ENCODE measurements around the gene EPB41L5. TPM values are rescaled to one million over a fixed set of nuclear protein-coding genes. Genes with fewer than 3 reads are reported as not detected.
A peak's percentile ranks its signal among the peaks of the same experiment; 100 is the strongest.
"Not testable (repeated sequence)": the region's sequence is repeated elsewhere in the genome, so short reads cannot be mapped to it uniquely, and the experiment has no call there.

The EPB41L5 gene
- total RNA-seq, 1 donor from 2014 or later: 78.0 TPM

DNA sequence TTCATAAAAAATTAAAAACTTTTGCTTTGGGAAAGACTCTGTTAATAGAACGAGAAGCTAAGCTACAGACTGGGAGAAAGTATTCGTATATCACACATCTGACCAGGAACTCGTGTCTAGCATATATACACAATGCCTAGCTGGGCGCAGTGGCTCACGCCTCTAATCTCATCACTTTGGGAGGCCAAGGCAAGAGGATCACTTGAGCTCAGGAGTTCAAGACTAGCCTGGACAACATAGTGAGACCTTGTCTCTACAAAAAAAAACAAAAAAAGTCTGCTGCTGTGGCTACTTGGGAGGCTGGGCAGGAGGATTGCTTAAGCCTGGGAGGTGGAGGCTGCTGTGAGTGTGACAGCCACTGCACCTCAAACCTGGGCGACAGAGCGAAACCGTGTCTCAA, 46.6 kb downstream of the EPB41L5 start:
- Mint-ChIP-seq H3K9me3 (ENCODE audit: unreplicated experiment) (no peaks in the 10 kb centered on the region), H3K27me3 (ENCODE audit: unreplicated experiment) (no peaks in the 10 kb centered on the region), H3K36me3 (ENCODE audit: low read depth, unreplicated experiment) (peaks cover 5% of the 10 kb centered on the region), H3K4me1 (ENCODE audit: unreplicated experiment) (no peaks in the 10 kb centered on the region), H3K27ac (ENCODE audit: unreplicated experiment) (no peak overlapping the region), H3K4me3 (ENCODE audit: unreplicated experiment) (no peak overlapping the region)
- no peak for TF ChIP-seq CTCF (IDR thresholded peaks at IDR 0.05; ENCODE audit: unreplicated experiment)
- DNase-seq (ENCODE audit: low spot score): no peak

- Mint-ChIP-seq H3K4me3 (ENCODE audit: unreplicated experiment) (no peak overlapping the region), H3K4me1 (ENCODE audit: unreplicated experiment) (no peaks in the 10 kb centered on the region), H3K27me3 (ENCODE audit: unreplicated experiment) (no peaks in the 10 kb centered on the region), H3K36me3 (ENCODE audit: low read depth, unreplicated experiment) (peaks cover 5% of the 10 kb centered on the region), H3K9me3 (ENCODE audit: unreplicated experiment) (no peaks in the 10 kb centered on the region), H3K27ac (ENCODE audit: unreplicated experiment) (no peak overlapping the region)
- DNase-seq (ENCODE audit: low spot score): no peak
- TF ChIP-seq CTCF (IDR thresholded peaks at IDR 0.05; ENCODE audit: unreplicated experiment): no peak
Measured at GRCh38 chr2:120060088-120060623, 47.3 kb downstream of the EPB41L5 start.

DNA sequence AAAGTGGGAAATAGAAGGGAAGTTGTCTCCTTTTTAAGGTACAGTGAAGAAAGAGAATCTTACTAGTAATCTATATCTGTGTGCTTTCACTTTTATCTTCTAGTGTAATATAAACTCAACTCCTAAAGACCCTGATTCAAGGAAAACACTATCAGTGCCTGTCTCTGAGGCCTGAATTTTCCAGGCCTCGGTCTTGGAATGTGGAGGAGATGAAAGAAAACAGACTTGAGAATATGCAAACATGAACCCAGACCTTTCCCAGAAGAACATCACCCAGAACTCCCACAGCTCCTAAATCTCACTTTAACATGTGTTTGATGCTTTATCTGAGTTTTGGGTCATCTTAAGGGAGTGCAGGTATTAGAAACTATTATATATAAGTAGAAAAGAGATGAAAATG, 51.8 kb downstream of the EPB41L5 start:
- Mint-ChIP-seq H3K36me3 (ENCODE audit: low read depth, unreplicated experiment) (peaks cover 16% of the 10 kb centered on the region), H3K27me3 (ENCODE audit: unreplicated experiment) (no peaks in the 10 kb centered on the region), H3K9me3 (ENCODE audit: unreplicated experiment) (no peaks in the 10 kb centered on the region), H3K4me1 (ENCODE audit: unreplicated experiment) (peaks cover 2% of the 10 kb centered on the region), H3K4me3 (ENCODE audit: unreplicated experiment) (no peak overlapping the region), H3K27ac (ENCODE audit: unreplicated experiment) (no peak overlapping the region)
- TF ChIP-seq CTCF (IDR thresholded peaks at IDR 0.05; ENCODE audit: unreplicated experiment): no peak
- no peak for DNase-seq (ENCODE audit: low spot score)

DNA sequence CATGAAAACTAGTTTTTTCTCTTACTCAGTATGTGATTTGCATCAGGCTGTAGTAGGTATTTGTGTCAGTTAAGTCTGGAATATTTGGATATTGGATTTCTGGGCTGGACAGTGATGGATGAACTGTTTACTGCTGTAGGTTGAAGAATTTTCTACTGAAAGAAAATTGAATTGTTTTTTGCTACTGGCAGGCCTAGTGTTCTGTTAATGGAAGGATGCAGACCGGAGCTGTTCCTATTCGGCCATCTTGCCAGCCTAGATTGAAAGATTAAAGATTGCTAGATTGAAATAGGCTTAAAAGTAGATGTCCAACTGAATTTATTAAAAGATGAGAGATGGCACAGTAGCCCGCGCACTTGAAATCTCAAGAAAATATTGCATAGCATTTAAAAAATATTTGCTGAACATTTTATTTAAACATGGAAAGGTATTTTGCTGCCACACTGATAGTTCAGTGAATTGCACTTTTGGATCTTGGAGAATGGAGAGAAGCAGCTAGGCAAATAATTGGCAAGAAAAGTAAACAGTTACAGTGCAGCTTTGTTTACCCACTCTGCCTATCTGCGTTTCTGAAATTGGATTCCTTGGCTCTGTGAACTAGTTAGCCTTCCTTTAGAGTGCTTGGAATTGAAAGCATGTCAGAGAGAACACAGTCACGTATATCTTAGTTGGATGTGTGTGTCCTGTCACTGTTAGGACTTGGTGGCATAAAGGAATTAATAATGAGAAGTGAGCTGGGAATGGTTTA, 54.1 kb downstream of the EPB41L5 start:
- H3K27ac Mint-ChIP-seq (ENCODE audit: unreplicated experiment): peak overlapping the region; percentile 12
- H3K9me3 Mint-ChIP-seq (ENCODE audit: unreplicated experiment): no peaks in the 10 kb centered on the region
- H3K36me3 Mint-ChIP-seq (ENCODE audit: low read depth, unreplicated experiment): peaks cover 34% of the 10 kb centered on the region
- no peak overlapping the region for H3K4me3 Mint-ChIP-seq (ENCODE audit: unreplicated experiment)
- no peak for DNase-seq (ENCODE audit: low spot score)
- peaks cover 2% of the 10 kb centered on the region for H3K27me3 Mint-ChIP-seq (ENCODE audit: unreplicated experiment)
- peaks cover 2% of the 10 kb centered on the region for H3K4me1 Mint-ChIP-seq (ENCODE audit: unreplicated experiment)
- no peak for TF ChIP-seq CTCF (IDR thresholded peaks at IDR 0.05; ENCODE audit: unreplicated experiment)

- not testable (repeated sequence) for DNase-seq (ENCODE audit: low spot score); H3K9me3 Mint-ChIP-seq (ENCODE audit: unreplicated experiment)
- H3K36me3 Mint-ChIP-seq (ENCODE audit: low read depth, unreplicated experiment): peaks cover 34% of the 10 kb centered on the region
Measured at GRCh38 chr2:120068040-120068658, 55.3 kb downstream of the EPB41L5 start.

More at GRCh38 chr2:120068040-120068658, 55.3 kb downstream of the EPB41L5 start:
- not testable (repeated sequence) for H3K27me3 Mint-ChIP-seq (ENCODE audit: unreplicated experiment); H3K27ac Mint-ChIP-seq (ENCODE audit: unreplicated experiment); H3K4me1 Mint-ChIP-seq (ENCODE audit: unreplicated experiment); H3K4me3 Mint-ChIP-seq (ENCODE audit: unreplicated experiment)

All from endothelial cell (in vitro differentiated cells).